NCI-H2081 (cell line): ENCODE data around the gene TMED1.

Source experiments
- DNase-seq, 2 experiments: peaks; one replicate each; lab custom pipeline; 2025; lab: John Stamatoyannopoulos, UW

TMED1 gene

GRCh38 chr19:10831987-10832938, 3.7 kb downstream of the TMED1 start:
- no peak for DNase-seq

- DNase-seq = no peak
Measured at GRCh38 chr19:10830931-10831779, 4.9 kb downstream of the TMED1 start.

GRCh38 chr19:10830370-10830769, 5.6 kb downstream of the TMED1 start:
- no peak for DNase-seq

- no peak for DNase-seq
Measured at GRCh38 chr19:10829967-10830366, 6.0 kb downstream of the TMED1 start.

- DNase-seq = no peak
Measured at GRCh38 chr19:10828981-10829821, 6.8 kb downstream of the TMED1 start.

GRCh38 chr19:10826846-10827245, 9.2 kb downstream of the TMED1 start:
- no peak for DNase-seq

- DNase-seq = no peak
Measured at GRCh38 chr19:10826231-10826630, 9.8 kb downstream of the TMED1 start.

GRCh38 chr19:10823690-10824089, 12.3 kb downstream of the TMED1 start:
- no peak for DNase-seq

GRCh38 chr19:10820173-10820572, 15.8 kb downstream of the TMED1 start:
- DNase-seq = no peak

GRCh38 chr19:10819124-10820060, 16.6 kb downstream of the TMED1 start:
- no peak for DNase-seq

- DNase-seq = no peak
Measured at GRCh38 chr19:10818301-10819123, 17.5 kb downstream of the TMED1 start.

- DNase-seq = no peak
Measured at GRCh38 chr19:10817291-10818038, 18.5 kb downstream of the TMED1 start.

- no peak for DNase-seq
Measured at GRCh38 chr19:10816691-10817090, 19.3 kb downstream of the TMED1 start.

- no peak for DNase-seq
Measured at GRCh38 chr19:10815969-10816644, 19.9 kb downstream of the TMED1 start.

- no peak for DNase-seq
Measured at GRCh38 chr19:10815007-10815536, 20.9 kb downstream of the TMED1 start.

GRCh38 chr19:10812902-10813404, 23.1 kb downstream of the TMED1 start:
- DNase-seq = no peak

GRCh38 chr19:10812196-10812595, 23.8 kb downstream of the TMED1 start:
- DNase-seq = no peak
